Fibroblast of lung (primary cell): Measurements from ENCODE around the gene FAM110A.

Source experiments
- EZH2 ChIP-seq: IDR thresholded peaks from 2 replicates; pipeline ENCODE4 v1.5.1; 2012; ENCODE audit warnings: low read length, control low read depth, mild to moderate bottlenecking; ENCODE audit errors: missing control alignments
- TF ChIP-seq, protein P1 (sequence below), 2 donors: IDR thresholded peaks in 1 of 2; conservative IDR thresholded peaks in 1 of 2; 1 replicate in 1 of 2; 2 replicates in 1 of 2; pipeline ENCODE4 v1.5.1; 2011 to 2012; ENCODE audit warnings: low read length in 2 of 2, control low read depth in 1 of 2, inconsistent platforms in 1 of 2, low read depth in 1 of 2, mild to moderate bottlenecking in 1 of 2

DNA sequence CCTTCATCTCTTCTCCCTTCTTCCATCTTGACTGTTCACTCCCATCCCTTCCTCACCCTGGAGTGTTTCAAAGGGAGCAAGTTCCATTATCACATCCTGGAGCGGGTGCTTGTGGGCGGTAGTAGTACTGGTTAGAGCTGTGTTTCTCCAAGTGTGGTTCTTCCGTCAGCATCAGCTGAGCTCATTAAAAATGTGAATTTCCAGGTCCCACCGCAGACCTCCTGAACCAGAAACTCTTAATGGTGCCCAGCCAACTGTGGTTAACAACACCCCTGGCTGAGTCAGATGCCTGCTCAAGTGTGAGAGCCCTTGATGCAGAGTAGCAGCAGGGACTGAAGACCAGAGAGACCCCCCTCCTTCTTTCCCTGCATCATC lies 58.2 kb downstream of the FAM110A start:
- TF ChIP-seq, protein P1, sequence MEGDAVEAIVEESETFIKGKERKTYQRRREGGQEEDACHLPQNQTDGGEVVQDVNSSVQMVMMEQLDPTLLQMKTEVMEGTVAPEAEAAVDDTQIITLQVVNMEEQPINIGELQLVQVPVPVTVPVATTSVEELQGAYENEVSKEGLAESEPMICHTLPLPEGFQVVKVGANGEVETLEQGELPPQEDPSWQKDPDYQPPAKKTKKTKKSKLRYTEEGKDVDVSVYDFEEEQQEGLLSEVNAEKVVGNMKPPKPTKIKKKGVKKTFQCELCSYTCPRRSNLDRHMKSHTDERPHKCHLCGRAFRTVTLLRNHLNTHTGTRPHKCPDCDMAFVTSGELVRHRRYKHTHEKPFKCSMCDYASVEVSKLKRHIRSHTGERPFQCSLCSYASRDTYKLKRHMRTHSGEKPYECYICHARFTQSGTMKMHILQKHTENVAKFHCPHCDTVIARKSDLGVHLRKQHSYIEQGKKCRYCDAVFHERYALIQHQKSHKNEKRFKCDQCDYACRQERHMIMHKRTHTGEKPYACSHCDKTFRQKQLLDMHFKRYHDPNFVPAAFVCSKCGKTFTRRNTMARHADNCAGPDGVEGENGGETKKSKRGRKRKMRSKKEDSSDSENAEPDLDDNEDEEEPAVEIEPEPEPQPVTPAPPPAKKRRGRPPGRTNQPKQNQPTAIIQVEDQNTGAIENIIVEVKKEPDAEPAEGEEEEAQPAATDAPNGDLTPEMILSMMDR (conservative IDR thresholded peaks at IDR 0.05 in 1 of 2, IDR thresholded peaks at IDR 0.05 in 1 of 2; ENCODE audit: low read depth in 1 of 2, low read length in 2 of 2): no peak
- TF ChIP-seq EZH2: no peak
